ENCODE data around the gene GPC3. TPM values are rescaled to one million over a fixed set of nuclear protein-coding genes. Genes with fewer than 3 reads are reported as not detected.

Gene GPC3
- total RNA-seq, 2 experiments from 2014 or later, result 0.25 to 0.59 TPM

- H3K27me3 Mint-ChIP-seq, result no peaks in the 10 kb centered on the region
- POLR2A ChIA-PET, result no interaction called here
- DNase-seq, result no peak
- Histone ChIP-seq H3K9me3 (ENCODE audit: control insufficient read depth in 1 of 2, insufficient read depth in 1 of 2, low read length in 2 of 2) (no peaks in the 10 kb centered on the region), H3K27ac (ENCODE audit: low read depth in 1 of 2, low read length in 2 of 2) (no peak overlapping the region), H3K4me3 (ENCODE audit: low read length) (no peak overlapping the region), H3K4me1 (ENCODE audit: insufficient read depth, low read length) (no peaks in the 10 kb centered on the region), H3K36me3 (ENCODE audit: insufficient read depth, low read length) (no peaks in the 10 kb centered on the region), H3K27me3 (ENCODE audit: control insufficient read depth in 1 of 2, insufficient read depth in 2 of 2, low read length in 2 of 2) (no peaks in the 10 kb centered on the region)
- H3K36me3 Mint-ChIP-seq (ENCODE audit: low read depth), result no peaks in the 10 kb centered on the region
- intact Hi-C loops (cut with DNase I, micrococcal nuclease), result no loop called here
- CTCF ChIA-PET, result no interaction called here
- no peaks in the 10 kb centered on the region for H3K9me3 Mint-ChIP-seq
- ATAC-seq (ENCODE audit: poor library complexity), result no peak
- no peaks in the 10 kb centered on the region for H3K4me1 Mint-ChIP-seq (ENCODE audit: low read depth)
- no peak for TF ChIP-seq CTCF (IDR thresholded peaks at IDR 0.05)
- H3K27ac Mint-ChIP-seq, result no peak overlapping the region
- no peak overlapping the region for H3K4me3 Mint-ChIP-seq
Observed at GRCh38 chrX:133947996-133948395, 37.4 kb downstream of the GPC3 start.

DNA sequence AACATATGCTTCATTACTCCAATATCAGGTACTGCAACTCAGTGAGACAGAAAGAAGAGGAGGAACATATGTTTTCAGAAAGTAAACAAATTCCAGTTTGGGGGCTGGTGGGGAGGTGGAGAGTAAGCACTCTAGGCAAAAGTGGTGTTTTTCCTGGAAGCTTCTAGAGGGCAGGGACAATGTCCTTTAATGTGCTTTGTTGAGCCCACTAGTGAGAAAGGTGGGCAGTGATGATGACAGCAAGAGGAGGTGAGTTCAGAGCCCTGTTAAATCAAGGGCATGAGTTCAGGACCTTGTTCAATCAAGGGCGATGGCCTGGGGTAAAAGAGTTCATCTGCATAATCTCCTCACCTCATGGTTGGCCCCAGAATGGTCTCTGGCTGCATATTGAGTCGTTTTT lies 38.4 kb downstream of the GPC3 start:
- Mint-ChIP-seq H3K4me1 (ENCODE audit: low read depth) (no peaks in the 10 kb centered on the region), H3K9me3 (no peaks in the 10 kb centered on the region), H3K27me3 (no peaks in the 10 kb centered on the region), H3K36me3 (ENCODE audit: low read depth) (no peaks in the 10 kb centered on the region), H3K4me3 (no peak overlapping the region), H3K27ac (no peak overlapping the region)
- TF ChIP-seq CTCF (IDR thresholded peaks at IDR 0.05), result no peak
- Histone ChIP-seq H3K4me3 (ENCODE audit: low read length) (no peak overlapping the region), H3K36me3 (ENCODE audit: insufficient read depth, low read length) (no peaks in the 10 kb centered on the region), H3K4me1 (ENCODE audit: insufficient read depth, low read length) (no peaks in the 10 kb centered on the region), H3K27ac (ENCODE audit: low read depth in 1 of 2, low read length in 2 of 2) (no peak overlapping the region), H3K27me3 (ENCODE audit: control insufficient read depth in 1 of 2, insufficient read depth in 2 of 2, low read length in 2 of 2) (no peaks in the 10 kb centered on the region), H3K9me3 (ENCODE audit: control insufficient read depth in 1 of 2, insufficient read depth in 1 of 2, low read length in 2 of 2) (no peaks in the 10 kb centered on the region)
- DNase-seq, result no peak
- intact Hi-C loops (cut with DNase I, micrococcal nuclease), result no loop called here
- POLR2A ChIA-PET, result no interaction called here
- CTCF ChIA-PET, result no interaction called here
- no peak for ATAC-seq (ENCODE audit: poor library complexity)

DNA sequence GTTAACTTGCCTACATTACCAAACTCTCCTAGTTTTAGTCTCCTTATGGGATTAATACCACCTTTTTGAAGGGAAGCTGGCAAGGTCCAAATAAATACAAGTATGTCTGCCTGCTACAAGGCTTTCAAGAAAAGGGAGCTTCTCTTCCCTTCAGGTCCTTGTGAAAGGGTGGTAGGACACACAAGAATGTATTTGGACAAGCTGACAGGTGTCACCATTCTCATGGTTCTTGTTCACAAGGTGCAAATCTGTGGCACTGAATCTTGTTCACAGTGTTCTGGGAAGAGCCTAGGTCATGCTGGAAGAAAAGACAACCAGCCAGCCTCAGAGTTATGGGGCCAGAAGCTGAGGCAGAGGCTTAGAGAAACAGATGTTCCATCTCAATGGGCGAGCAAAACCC lies 41.9 kb downstream of the GPC3 start:
- H3K9me3 Mint-ChIP-seq, result no peaks in the 10 kb centered on the region
- Histone ChIP-seq H3K4me3 (ENCODE audit: low read length) (no peak overlapping the region), H3K27ac (ENCODE audit: low read depth in 1 of 2, low read length in 2 of 2) (no peak overlapping the region), H3K9me3 (ENCODE audit: control insufficient read depth in 1 of 2, insufficient read depth in 1 of 2, low read length in 2 of 2) (no peaks in the 10 kb centered on the region), H3K36me3 (ENCODE audit: insufficient read depth, low read length) (no peaks in the 10 kb centered on the region), H3K27me3 (ENCODE audit: control insufficient read depth in 1 of 2, insufficient read depth in 2 of 2, low read length in 2 of 2) (no peaks in the 10 kb centered on the region), H3K4me1 (ENCODE audit: insufficient read depth, low read length) (no peaks in the 10 kb centered on the region)
- ChIA-PET CTCF (no interaction called here), POLR2A (no interaction called here)
- DNase-seq, result no peak
- H3K27me3 Mint-ChIP-seq, result no peaks in the 10 kb centered on the region
- no peak for TF ChIP-seq CTCF (IDR thresholded peaks at IDR 0.05)
- no peak for ATAC-seq (ENCODE audit: poor library complexity)
- intact Hi-C loops (cut with DNase I, micrococcal nuclease), result no loop called here
- no peaks in the 10 kb centered on the region for H3K4me1 Mint-ChIP-seq (ENCODE audit: low read depth)
- no peaks in the 10 kb centered on the region for H3K36me3 Mint-ChIP-seq (ENCODE audit: low read depth)
- H3K27ac Mint-ChIP-seq, result no peak overlapping the region
- no peak overlapping the region for H3K4me3 Mint-ChIP-seq

Measured in CD4-positive, alpha-beta T cell (primary cell).